ENCODE measurements around the gene MRPS9. TPM values are rescaled to one million over a fixed set of nuclear protein-coding genes. Genes with fewer than 3 reads are reported as not detected.
A peak's percentile ranks its signal among the peaks of the same experiment; 100 is the strongest.

The MRPS9 gene
- total RNA-seq, 1 experiment from 2014 or later: 49.7 TPM

DNA sequence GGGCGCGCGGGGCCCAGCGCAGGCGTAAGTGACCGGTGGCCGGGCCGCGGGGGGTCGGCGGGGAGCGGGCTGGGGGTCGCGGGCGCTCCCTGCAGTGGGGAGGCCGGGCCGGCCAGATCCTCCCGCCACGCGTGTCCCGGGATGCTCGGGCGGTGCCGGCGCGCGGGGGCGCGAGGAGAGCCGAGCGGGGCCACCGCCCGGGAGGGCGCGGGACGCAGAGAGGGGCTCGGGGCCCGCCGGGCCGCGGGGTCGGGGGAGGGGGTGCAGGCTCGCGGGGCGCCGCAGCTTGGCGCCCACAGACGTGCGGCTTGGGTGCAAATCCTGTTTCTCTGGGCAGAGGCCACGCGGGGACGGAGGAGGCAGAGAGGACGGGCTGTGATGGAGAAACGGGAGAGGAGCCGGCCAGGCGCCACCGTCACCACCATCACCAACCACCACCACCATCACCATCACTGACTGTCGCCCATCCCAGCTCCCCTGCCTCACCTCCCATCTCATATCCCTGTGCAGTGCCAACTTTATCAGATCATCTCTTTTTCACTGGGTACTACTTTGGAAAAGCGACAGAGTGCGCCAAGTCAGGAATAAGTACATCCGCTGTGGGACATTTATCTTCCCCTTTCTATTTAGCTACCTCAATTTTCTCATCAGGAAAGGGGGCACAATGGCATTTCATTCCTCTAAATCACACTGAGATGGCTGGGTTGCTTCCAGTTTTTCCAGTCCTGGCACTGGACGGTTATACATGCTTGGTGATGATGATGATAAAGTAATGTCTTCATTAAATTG lies 106.5 kb downstream of the MRPS9 start:
- no peak for DNase-seq (ENCODE audit: low read depth, low spot score)
- TF ChIP-seq EGR1 (IDR thresholded peaks at IDR 0.05; ENCODE audit: low read depth) (no peak), ZNF274 (IDR thresholded peaks at IDR 0.05; ENCODE audit: low read depth, low read length) (no peak), CTCF (IDR thresholded peaks at IDR 0.05 in 2 of 3, conservative IDR thresholded peaks at IDR 0.05 in 1 of 3; ENCODE audit: borderline replicate concordance in 1 of 3, insufficient read depth in 1 of 3, low read depth in 2 of 3, low read length in 2 of 3) (no peak), FOSL1 (IDR thresholded peaks at IDR 0.05; ENCODE audit: low read depth) (no peak), CBX3 (IDR thresholded peaks at IDR 0.05; ENCODE audit: low read depth) (no peak)
- Histone ChIP-seq H2AFZ (ENCODE audit: low read depth, low read length, poor library complexity, severe bottlenecking) (no peak overlapping the region), H3K9me3 (ENCODE audit: control insufficient read depth in 1 of 2, insufficient read depth in 1 of 2, low read depth in 1 of 2, low read length in 2 of 2) (no peaks in the 10 kb centered on the region), H3K9me2 (ENCODE audit: insufficient read depth) (no peaks in the 10 kb centered on the region), H3K4me2 (ENCODE audit: low read length) (peak overlapping the region; percentile 80), H3K9ac (ENCODE audit: low read length) (no peak overlapping the region), H3K36me3 (ENCODE audit: control insufficient read depth in 1 of 2, insufficient read depth in 2 of 2, low read length in 2 of 2) (no peaks in the 10 kb centered on the region), H4K20me1 (ENCODE audit: insufficient read depth) (no peaks in the 10 kb centered on the region), H3K4me3 (replicated peaks in 1 of 2; ENCODE audit: low read depth in 1 of 2, low read length in 2 of 2) (peak overlapping the region; percentile 4 to 60; a peak in 2 of 4 replicates), H3K4me1 (ENCODE audit: control insufficient read depth in 1 of 2, insufficient read depth in 2 of 2, low read length in 2 of 2) (peaks cover 0 to 10% of the 10 kb centered on the region in 2 experiments; a peak in 2 of 4 replicates), H3K79me2 (ENCODE audit: insufficient read depth, low read length) (no peaks in the 10 kb centered on the region), H3K27me3 (ENCODE audit: insufficient read depth, low read length) (no peaks in the 10 kb centered on the region), H3K27ac (ENCODE audit: low read depth, low read length) (no peak overlapping the region)
- no peak for ATAC-seq
- intact Hi-C loops (cut with micrococcal nuclease): no loop called here
- ChIA-PET CTCF (no interaction called here), RAD21 (ENCODE audit: low non-redundant PET in 1 of 2, low total read pairs in 2 of 2, uncharacterized antibody in 2 of 2, unreplicated experiment in 2 of 2) (no interaction called here), POLR2A (no interaction called here)
- BruUV-seq (replicated peaks): no TSS peak

GRCh38 chr2:105144941-105145300 lies 107.1 kb downstream of the MRPS9 start:
- BruUV-seq (replicated peaks): TSS peak; percentile 60
- Histone ChIP-seq H3K4me1 (ENCODE audit: control insufficient read depth in 1 of 2, insufficient read depth in 2 of 2, low read length in 2 of 2) (peaks cover 0 to 10% of the 10 kb centered on the region in 2 experiments; a peak in 2 of 4 replicates), H2AFZ (ENCODE audit: low read depth, low read length, poor library complexity, severe bottlenecking) (no peak overlapping the region), H3K79me2 (ENCODE audit: insufficient read depth, low read length) (no peaks in the 10 kb centered on the region), H3K9ac (ENCODE audit: low read length) (no peak overlapping the region), H4K20me1 (ENCODE audit: insufficient read depth) (no peaks in the 10 kb centered on the region), H3K9me3 (ENCODE audit: control insufficient read depth in 1 of 2, insufficient read depth in 1 of 2, low read depth in 1 of 2, low read length in 2 of 2) (no peaks in the 10 kb centered on the region), H3K4me2 (ENCODE audit: low read length) (0 out of 2 replicates have a peak overlapping the region, but pooled peaks have one; percentile 17), H3K27ac (ENCODE audit: low read depth, low read length) (no peak overlapping the region), H3K9me2 (ENCODE audit: insufficient read depth) (no peaks in the 10 kb centered on the region), H3K27me3 (ENCODE audit: insufficient read depth, low read length) (no peaks in the 10 kb centered on the region), H3K4me3 (replicated peaks in 1 of 2; ENCODE audit: low read depth in 1 of 2, low read length in 2 of 2) (no peak overlapping the region), H3K36me3 (ENCODE audit: control insufficient read depth in 1 of 2, insufficient read depth in 2 of 2, low read length in 2 of 2) (no peaks in the 10 kb centered on the region)
- intact Hi-C loops (cut with micrococcal nuclease): no loop called here
- ATAC-seq: no peak
- RAD21 ChIA-PET (ENCODE audit: low non-redundant PET in 1 of 2, low total read pairs in 2 of 2, uncharacterized antibody in 2 of 2, unreplicated experiment in 2 of 2): no interaction called here
- POLR2A ChIA-PET: no interaction called here
- DNase-seq (ENCODE audit: low read depth, low spot score): no peak
- CTCF ChIA-PET: no interaction called here
- TF ChIP-seq POLR2A (IDR thresholded peaks at IDR 0.05; ENCODE audit: borderline replicate concordance, extremely low read depth, insufficient read depth, insufficient read length) (no peak), TCF7L2 (IDR thresholded peaks at IDR 0.05; ENCODE audit: borderline replicate concordance, extremely low read depth, insufficient read depth, insufficient read length) (no peak), EZH2 (IDR thresholded peaks at IDR 0.05) (no peak), POLR2AphosphoS5 (IDR thresholded peaks at IDR 0.05; ENCODE audit: low read depth, low read length) (no peak), EZH2phosphoT487 (IDR thresholded peaks at IDR 0.05; ENCODE audit: borderline replicate concordance) (no peak), CTCF (IDR thresholded peaks at IDR 0.05 in 2 of 3, conservative IDR thresholded peaks at IDR 0.05 in 1 of 3; ENCODE audit: borderline replicate concordance in 1 of 3, insufficient read depth in 1 of 3, low read depth in 2 of 3, low read length in 2 of 3) (no peak), ZFX (IDR thresholded peaks at IDR 0.05) (no peak), ATF3 (IDR thresholded peaks at IDR 0.05) (no peak), SIN3A (IDR thresholded peaks at IDR 0.05; ENCODE audit: low read depth) (no peak), ZNF274 (IDR thresholded peaks at IDR 0.05; ENCODE audit: low read depth, low read length) (no peak)
